OCI-LY1 (cell line): ENCODE results near the gene CCDC146.

Experiments
- H2AFZ ChIP-seq: fragments of 200-600 bp; sonication (generic), shearing (Covaris generic); 2 replicates; pipeline ENCODE4 v1.6.0; 2014; ENCODE audit warnings: antibody characterized with exemption, mild to moderate bottlenecking, low read length
- H3F3A ChIP-seq: fragments of 200-600 bp; sonication (generic), shearing (Covaris generic); 2 replicates; pipeline ENCODE4 v1.6.0; 2014; ENCODE audit warnings: mild to moderate bottlenecking, antibody characterized with exemption, low read length, moderate library complexity; ENCODE audit not compliant: insufficient read depth
- H3K27ac ChIP-seq: fragments of 200-600 bp; sonication (generic); 2 replicates; pipeline ENCODE4 v1.5.1; 2014; ENCODE audit warnings: low read length, mixed run types, mild to moderate bottlenecking, low read depth; ENCODE audit not compliant: poor library complexity, severe bottlenecking
- H3K27me3 ChIP-seq: fragments of 200-600 bp; sonication (generic); 2 replicates; pipeline ENCODE4 v1.6.0; 2014; ENCODE audit warnings: antibody characterized with exemption, mild to moderate bottlenecking, low read length, moderate library complexity; ENCODE audit not compliant: insufficient read depth
- H3K36me3 ChIP-seq: fragments of 200-600 bp; sonication (generic); 2 replicates; pipeline ENCODE4 v1.6.1; 2014; ENCODE audit warnings: mild to moderate bottlenecking, antibody characterized with exemption, low read length, moderate library complexity, mixed read lengths; ENCODE audit not compliant: insufficient read depth
- H3K4me1 ChIP-seq: fragments of 200-600 bp; sonication (generic); 2 replicates; pipeline ENCODE4 v1.5.1; 2014; ENCODE audit warnings: mild to moderate bottlenecking, low read length, moderate library complexity; ENCODE audit not compliant: insufficient read depth, severe bottlenecking
- H3K4me2 ChIP-seq: fragments of 200-600 bp; sonication (generic), shearing (Covaris generic); 2 replicates; pipeline ENCODE4 v1.6.1; 2014; ENCODE audit warnings: low read length
- H3K4me3 ChIP-seq: fragments of 200-600 bp; sonication (generic); 2 replicates; pipeline ENCODE4 v1.5.1; 2014; ENCODE audit warnings: low read length, low read depth, mild to moderate bottlenecking, mixed read lengths; ENCODE audit not compliant: poor library complexity, severe bottlenecking
- H3K79me2 ChIP-seq: fragments of 200-600 bp; shearing (Covaris generic); 2 replicates; pipeline ENCODE4 v1.6.1; 2016; ENCODE audit warnings: mixed run types, low read length, mixed read lengths; ENCODE audit not compliant: insufficient read depth
- H3K9ac ChIP-seq: fragments of 200-600 bp; sonication (generic), shearing (Covaris generic); 2 replicates; pipeline ENCODE4 v1.6.1; 2014; ENCODE audit warnings: mild to moderate bottlenecking, low read length, mixed read lengths
- H3K9me2 ChIP-seq: fragments of 200-600 bp; sonication (generic), shearing (Covaris generic); 2 replicates; pipeline ENCODE4 v1.6.1; 2014; ENCODE audit warnings: low read depth, mild to moderate bottlenecking, low read length, mixed read lengths
- H3K9me3 ChIP-seq: fragments of 200-600 bp; shearing (Covaris generic); 2 replicates; pipeline ENCODE4 v1.6.1; 2014; ENCODE audit warnings: low read length, mixed read lengths
- H4K20me1 ChIP-seq: fragments of 200-600 bp; sonication (generic), shearing (Covaris generic); 2 replicates; pipeline ENCODE4 v1.6.0; 2016; ENCODE audit warnings: mild to moderate bottlenecking, low read length; ENCODE audit not compliant: insufficient read depth
- EZH2 ChIP-seq: fragments of 200-600 bp; sonication (generic), shearing (Covaris generic); IDR thresholded peaks from 2 replicates; pipeline ENCODE4 v1.8.0; 2017; ENCODE audit warnings: borderline replicate concordance, mixed run types, mild to moderate bottlenecking, antibody characterized with exemption, low read length, moderate library complexity, mixed read lengths
- TF ChIP-seq, protein P1 (sequence below): fragments of 200-600 bp; sonication (generic), shearing (Covaris generic); IDR thresholded peaks from 2 replicates; pipeline ENCODE4 v1.5.1; 2017; ENCODE audit warnings: mild to moderate bottlenecking, antibody characterized with exemption, low read length, moderate library complexity, mixed read lengths

CCDC146 gene

DNA sequence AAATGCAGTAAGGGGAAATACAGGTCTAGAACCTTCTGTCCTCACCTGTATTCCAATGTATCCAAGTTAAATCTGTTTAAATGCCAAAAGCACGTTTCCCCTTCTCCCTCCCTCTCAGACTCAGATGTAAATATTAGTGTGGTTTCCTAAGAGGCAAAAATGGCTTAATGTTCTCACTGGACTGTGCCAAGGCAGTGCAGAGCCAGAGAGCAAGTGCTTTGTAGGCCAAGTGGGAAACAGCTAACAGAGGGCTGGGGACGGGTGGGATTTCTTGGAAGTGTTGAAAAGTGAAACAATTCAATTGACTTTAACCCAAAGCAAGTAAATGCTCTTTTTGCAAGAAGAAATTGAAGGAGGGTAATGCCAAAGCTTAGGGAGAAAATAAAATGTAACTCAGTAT is 190.7 kb downstream of the CCDC146 start:
- Histone ChIP-seq H2AFZ (no peak overlapping the region), H3K27ac (no peak overlapping the region), H3K36me3 (no peaks in the 10 kb centered on the region), H3K4me2 (no peak overlapping the region), H3F3A (no peaks in the 10 kb centered on the region), H3K9ac (no peak overlapping the region), H3K4me3 (no peak overlapping the region), H3K27me3 (no peaks in the 10 kb centered on the region), H3K4me1 (peaks cover 20% of the 10 kb centered on the region), H3K9me2 (no peaks in the 10 kb centered on the region), H3K79me2 (no peaks in the 10 kb centered on the region), H3K9me3 (no peaks in the 10 kb centered on the region), H4K20me1 (no peaks in the 10 kb centered on the region)
- TF ChIP-seq, protein P1, sequence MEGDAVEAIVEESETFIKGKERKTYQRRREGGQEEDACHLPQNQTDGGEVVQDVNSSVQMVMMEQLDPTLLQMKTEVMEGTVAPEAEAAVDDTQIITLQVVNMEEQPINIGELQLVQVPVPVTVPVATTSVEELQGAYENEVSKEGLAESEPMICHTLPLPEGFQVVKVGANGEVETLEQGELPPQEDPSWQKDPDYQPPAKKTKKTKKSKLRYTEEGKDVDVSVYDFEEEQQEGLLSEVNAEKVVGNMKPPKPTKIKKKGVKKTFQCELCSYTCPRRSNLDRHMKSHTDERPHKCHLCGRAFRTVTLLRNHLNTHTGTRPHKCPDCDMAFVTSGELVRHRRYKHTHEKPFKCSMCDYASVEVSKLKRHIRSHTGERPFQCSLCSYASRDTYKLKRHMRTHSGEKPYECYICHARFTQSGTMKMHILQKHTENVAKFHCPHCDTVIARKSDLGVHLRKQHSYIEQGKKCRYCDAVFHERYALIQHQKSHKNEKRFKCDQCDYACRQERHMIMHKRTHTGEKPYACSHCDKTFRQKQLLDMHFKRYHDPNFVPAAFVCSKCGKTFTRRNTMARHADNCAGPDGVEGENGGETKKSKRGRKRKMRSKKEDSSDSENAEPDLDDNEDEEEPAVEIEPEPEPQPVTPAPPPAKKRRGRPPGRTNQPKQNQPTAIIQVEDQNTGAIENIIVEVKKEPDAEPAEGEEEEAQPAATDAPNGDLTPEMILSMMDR, result no peak
- no peak for TF ChIP-seq EZH2

DNA sequence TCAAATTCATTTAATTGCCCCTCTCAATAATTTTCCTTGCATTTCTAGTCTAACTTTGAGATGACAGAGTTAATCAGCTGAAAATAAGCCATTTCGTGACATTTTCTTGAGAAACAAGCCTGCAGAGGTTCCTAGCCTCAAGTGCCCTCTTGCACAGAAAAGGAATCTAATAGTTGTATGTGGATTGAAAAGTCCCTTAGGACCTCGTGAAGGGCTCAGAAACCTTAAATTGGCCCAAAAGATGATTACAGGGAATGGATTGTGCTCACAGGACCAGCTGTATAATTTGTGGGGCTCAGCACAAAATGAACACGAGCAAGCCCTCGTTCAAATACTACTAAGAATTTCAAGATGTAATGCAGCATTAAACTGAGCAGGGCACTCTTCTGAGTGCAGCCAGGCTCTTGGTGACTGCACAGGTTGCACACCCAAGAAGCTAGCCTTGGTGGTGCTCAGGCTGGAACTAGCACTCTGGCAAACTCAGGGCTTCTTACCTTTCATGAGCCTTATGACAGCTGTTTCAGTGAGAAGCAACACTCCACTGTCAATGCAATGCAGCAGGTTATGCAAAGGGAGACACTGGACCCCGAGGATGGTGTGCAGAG is 191.6 kb downstream of the CCDC146 start:
- TF ChIP-seq EZH2, result no peak
- TF ChIP-seq, protein P1, result no peak
- Histone ChIP-seq H3K9me2 (no peaks in the 10 kb centered on the region), H3K36me3 (no peaks in the 10 kb centered on the region), H3K79me2 (no peaks in the 10 kb centered on the region), H3K9ac (no peak overlapping the region), H3K4me1 (peaks cover 12% of the 10 kb centered on the region), H3K4me2 (no peak overlapping the region), H3K4me3 (no peak overlapping the region), H3K27me3 (no peaks in the 10 kb centered on the region), H3K9me3 (no peaks in the 10 kb centered on the region), H3F3A (no peaks in the 10 kb centered on the region), H3K27ac (no peak overlapping the region), H2AFZ (no peak overlapping the region), H4K20me1 (no peaks in the 10 kb centered on the region)

DNA sequence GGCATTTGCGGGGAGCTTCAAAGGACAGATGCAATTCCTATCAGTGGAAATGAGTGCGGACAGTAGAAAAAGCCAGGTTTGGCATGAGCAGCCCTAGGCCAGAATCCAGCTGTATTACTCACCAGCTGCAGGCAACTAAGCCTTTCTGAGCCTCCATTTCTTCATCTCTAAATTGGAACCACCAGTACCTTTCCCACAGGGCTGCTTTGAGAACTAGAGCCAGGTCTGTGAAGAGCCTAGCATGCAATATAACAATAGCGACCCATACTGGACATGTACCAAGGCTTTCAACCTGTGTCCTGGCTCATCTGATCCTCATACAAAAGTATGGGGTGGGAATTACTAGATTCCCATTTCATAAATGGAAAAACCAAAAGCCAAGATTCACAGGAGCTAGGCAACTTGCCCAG is 192.8 kb downstream of the CCDC146 start:
- Histone ChIP-seq H3K4me2 (no peak overlapping the region), H4K20me1 (no peaks in the 10 kb centered on the region), H3K9me2 (no peaks in the 10 kb centered on the region), H2AFZ (no peak overlapping the region), H3K27me3 (no peaks in the 10 kb centered on the region), H3K79me2 (no peaks in the 10 kb centered on the region), H3K4me3 (no peak overlapping the region), H3K36me3 (no peaks in the 10 kb centered on the region), H3F3A (no peaks in the 10 kb centered on the region), H3K9me3 (no peaks in the 10 kb centered on the region), H3K4me1 (no peaks in the 10 kb centered on the region), H3K27ac (no peak overlapping the region), H3K9ac (no peak overlapping the region)
- TF ChIP-seq, protein P1, result no peak
- no peak for TF ChIP-seq EZH2
